Prostate gland (tissue), 2 donors: ENCODE measurements around the gene TIGD2. TPM values are rescaled to one million over a fixed set of nuclear protein-coding genes. Genes with fewer than 3 reads are reported as not detected.

Experiments used
- DNase-seq: peaks from one replicate; pipeline ENCODE4 v3.0.0-alpha.2; 2019; ENCODE audit warnings: low spot score
- H3K27ac ChIP-seq, 2 donors: fragments of 200-600 bp; sonication (generic); 2 replicates each; pipeline ENCODE4 v1.5.1; 2017 to 2019
- H3K27me3 ChIP-seq: fragments of 200-600 bp; sonication (generic); replicated peaks from 2 replicates; pipeline ENCODE4 v1.5.1; 2019; ENCODE audit not compliant: insufficient read depth
- H3K36me3 ChIP-seq, 2 donors: fragments of 200-600 bp; sonication (generic); 1 replicate in 1 of 2; 2 replicates in 1 of 2; pipeline versions ENCODE4 v1.5.1 to v1.8.1; 2017 to 2019
- H3K4me1 ChIP-seq: fragments of 200-600 bp; sonication (generic); replicated peaks from 2 replicates; pipeline ENCODE4 v1.5.1; 2019
- H3K4me3 ChIP-seq, 2 donors: fragments of 200-600 bp; sonication (generic); 2 replicates each; pipeline ENCODE4 v1.5.1; 2017 to 2019
- H3K9me3 ChIP-seq: fragments of 200-600 bp; sonication (generic); 2 replicates; pipeline ENCODE4 v1.5.1; 2017
- POLR2A ChIP-seq: fragments of 450-650 bp; IDR thresholded peaks from one replicate; pipeline ENCODE4 v1.6.1; 2016; ENCODE audit warnings: antibody characterized with exemption, mild to moderate bottlenecking
- POLR2AphosphoS5 ChIP-seq: sonication (generic); formaldehyde crosslinking; IDR thresholded peaks from one replicate; pipeline ENCODE4 v1.6.1; 2017; ENCODE audit warnings: antibody characterized with exemption
- WGBS: methylation state at CpG from one replicate; pipeline ENCODE4 v1.1.5; 2018; 5-methylcytosine and 5-hydroxymethylcytosine counted together
- intact Hi-C: fragments of 100-400 bp; cut with DNase I; formaldehyde crosslinking; loops from one replicate; pipeline ENCODE4 v1.14.2; 2022
- total RNA-seq, 2 donors: library from RNA; depleted of rRNA; stranded (reverse); fragments of >200 nt; gene quantifications; one replicate each; pipeline ENCODE4 v1.1.0, GENCODE V29; 2016
- TF ChIP-seq, protein P1 (sequence below), 4 experiments: fragments of 200-600 bp in 2 of 4; fragments of 450-650 bp in 2 of 4; sonication (generic) in 2 of 4; IDR thresholded peaks; 1 replicate in 3 of 4; 2 replicates in 1 of 4; pipeline ENCODE4 v1.5.1; 2016 to 2019; ENCODE audit warnings: antibody characterized with exemption in 4 of 4, mild to moderate bottlenecking in 2 of 4, moderate library complexity in 2 of 4

Gene TIGD2
- total RNA-seq, 2 donors from 2014 or later = 8.6 to 8.7 TPM

DNA sequence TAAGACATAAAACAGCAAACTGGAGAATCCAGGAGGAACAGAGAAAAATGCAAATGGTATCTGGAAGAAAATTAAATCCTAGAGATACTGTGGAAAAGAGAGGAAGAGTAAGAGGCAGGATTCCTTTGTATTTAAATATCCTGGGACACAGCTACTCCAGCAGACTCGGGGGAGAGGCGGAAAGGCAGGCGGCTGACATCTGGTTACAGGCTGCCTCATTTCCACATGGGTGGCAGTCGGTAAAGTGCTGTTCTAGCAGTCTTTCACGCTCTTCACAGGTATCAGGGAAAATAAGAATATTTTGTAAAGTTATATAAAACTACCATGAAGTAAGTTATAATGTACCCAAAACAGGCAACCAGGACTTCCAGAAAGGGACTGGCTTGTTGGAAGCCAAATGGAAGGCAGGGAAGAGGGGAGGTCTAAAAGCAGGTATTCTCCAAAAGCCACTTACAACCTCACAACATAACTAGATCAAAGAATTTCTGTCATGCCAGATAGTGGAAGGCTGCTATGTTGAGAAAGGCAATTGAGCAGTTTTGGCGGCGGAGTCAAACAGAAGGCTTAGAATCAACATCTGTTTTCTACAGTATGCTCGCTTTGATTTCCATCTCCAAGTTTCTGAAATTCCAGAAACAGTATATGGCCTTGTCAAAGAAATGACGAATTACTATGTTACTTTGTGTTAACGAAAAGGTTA, 1.3 kb upstream of the TIGD2 start:
- TF ChIP-seq POLR2AphosphoS5 = no peak
- TF ChIP-seq, protein P1, sequence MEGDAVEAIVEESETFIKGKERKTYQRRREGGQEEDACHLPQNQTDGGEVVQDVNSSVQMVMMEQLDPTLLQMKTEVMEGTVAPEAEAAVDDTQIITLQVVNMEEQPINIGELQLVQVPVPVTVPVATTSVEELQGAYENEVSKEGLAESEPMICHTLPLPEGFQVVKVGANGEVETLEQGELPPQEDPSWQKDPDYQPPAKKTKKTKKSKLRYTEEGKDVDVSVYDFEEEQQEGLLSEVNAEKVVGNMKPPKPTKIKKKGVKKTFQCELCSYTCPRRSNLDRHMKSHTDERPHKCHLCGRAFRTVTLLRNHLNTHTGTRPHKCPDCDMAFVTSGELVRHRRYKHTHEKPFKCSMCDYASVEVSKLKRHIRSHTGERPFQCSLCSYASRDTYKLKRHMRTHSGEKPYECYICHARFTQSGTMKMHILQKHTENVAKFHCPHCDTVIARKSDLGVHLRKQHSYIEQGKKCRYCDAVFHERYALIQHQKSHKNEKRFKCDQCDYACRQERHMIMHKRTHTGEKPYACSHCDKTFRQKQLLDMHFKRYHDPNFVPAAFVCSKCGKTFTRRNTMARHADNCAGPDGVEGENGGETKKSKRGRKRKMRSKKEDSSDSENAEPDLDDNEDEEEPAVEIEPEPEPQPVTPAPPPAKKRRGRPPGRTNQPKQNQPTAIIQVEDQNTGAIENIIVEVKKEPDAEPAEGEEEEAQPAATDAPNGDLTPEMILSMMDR (IDR thresholded peaks at IDR 0.05) = no peak
- peak overlapping the region in 1 of 2 donors; percentile 84 for H3K27ac ChIP-seq
- peak overlapping the region; percentile 74 to 75 for H3K4me3 ChIP-seq
- intact Hi-C loops = loop anchor here (2.0 to 5.0 kb wide), 2 partner anchors 53 to 293 kb away; partner anchors contain the start of gene FAM13A
- H3K27me3 ChIP-seq = no peaks in the 10 kb centered on the region
- no peaks in the 10 kb centered on the region for H3K36me3 ChIP-seq
- no peaks in the 10 kb centered on the region for H3K9me3 ChIP-seq
- no peaks in the 10 kb centered on the region for H3K4me1 ChIP-seq
- DNase-seq = no peak
- WGBS = 39% methylated on average over 10 of the region's 10 CpGs

DNA sequence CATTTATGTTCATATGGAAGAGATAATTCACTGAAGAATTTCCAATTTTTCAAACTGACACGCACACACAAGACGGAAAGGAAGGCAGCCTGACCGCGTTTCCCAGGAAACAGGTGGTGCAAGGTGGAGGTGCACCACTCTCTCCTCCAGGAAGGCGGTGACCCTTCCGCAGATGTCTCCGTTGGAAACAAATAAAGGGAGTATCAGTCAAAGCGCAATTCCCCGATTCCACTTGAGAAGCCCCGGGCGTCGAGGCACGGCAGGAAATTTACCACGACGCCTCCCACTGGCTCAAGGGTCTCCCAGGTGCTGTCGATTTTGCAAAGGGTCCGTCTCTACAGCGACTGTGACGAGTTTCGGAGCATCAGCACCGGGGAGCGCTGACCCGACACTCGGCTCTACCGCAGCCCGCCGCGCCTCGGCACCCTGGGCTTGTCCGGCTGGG, 770 bp upstream of the TIGD2 start:
- WGBS = 1% methylated on average over 30 of the region's 30 CpGs
- no peak for DNase-seq
- no peaks in the 10 kb centered on the region for H3K36me3 ChIP-seq

DNA sequence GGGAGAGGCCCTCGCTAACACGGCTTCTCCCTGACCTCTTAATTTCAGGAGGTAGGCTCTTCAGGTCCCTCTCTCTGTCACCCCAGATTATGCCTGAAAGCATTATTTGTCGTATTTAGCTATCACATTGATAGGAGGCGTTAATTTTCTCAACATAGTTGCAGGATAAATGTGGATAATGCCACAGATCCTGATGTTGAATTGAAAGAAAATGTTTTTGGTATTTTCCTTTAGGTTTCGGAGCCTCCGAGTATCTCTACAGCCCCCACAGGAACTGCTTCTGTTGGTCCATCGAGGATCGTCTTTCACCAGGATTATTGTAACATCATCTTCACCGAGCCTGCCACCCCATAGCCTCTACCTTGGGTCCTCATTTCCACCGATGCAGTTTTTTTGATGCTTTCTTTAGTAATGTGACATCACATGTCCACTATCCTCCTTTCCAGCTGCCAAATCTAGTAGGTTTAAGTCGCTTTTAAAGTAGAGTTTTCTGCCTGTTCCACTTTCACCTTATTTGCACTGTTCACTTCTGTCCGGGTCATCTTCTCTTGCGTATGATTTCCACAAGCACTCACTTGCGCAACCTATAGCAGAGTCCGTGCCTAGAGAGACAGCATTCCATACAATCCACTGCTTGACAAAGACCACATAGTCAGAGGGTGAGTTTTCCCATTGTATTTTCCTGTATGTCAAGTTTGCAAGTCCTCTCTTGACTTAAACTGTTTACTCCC, 665 bp downstream of the TIGD2 start:
- H3K27ac ChIP-seq = peak overlapping the region; percentile 84 to 87
- no peaks in the 10 kb centered on the region for H3K9me3 ChIP-seq
- intact Hi-C loops = loop anchor here (2.0 to 5.0 kb wide), 2 partner anchors 55 to 295 kb away; partner anchors contain the start of gene FAM13A
- peak; percentile 73 for DNase-seq
- H3K4me3 ChIP-seq = peak overlapping the region; percentile 74 to 75
- H3K27me3 ChIP-seq = no peaks in the 10 kb centered on the region
- WGBS = 23% methylated on average over 15 of the region's 15 CpGs
- H3K36me3 ChIP-seq = no peaks in the 10 kb centered on the region
- TF ChIP-seq, protein P1 (IDR thresholded peaks at IDR 0.05) = no peak
- no peak for TF ChIP-seq POLR2A
- TF ChIP-seq POLR2AphosphoS5 = peak; percentile 80
- H3K4me1 ChIP-seq = no peaks in the 10 kb centered on the region

More for the DNA sequence above, 770 bp upstream of the TIGD2 start:
- peak overlapping the region; percentile 74 to 75 for H3K4me3 ChIP-seq
- no peaks in the 10 kb centered on the region for H3K4me1 ChIP-seq
- H3K27me3 ChIP-seq = no peaks in the 10 kb centered on the region
- intact Hi-C loops = loop anchor here (2.0 to 5.0 kb wide), 2 partner anchors 54 to 293 kb away; partner anchors contain the start of gene FAM13A
- H3K9me3 ChIP-seq = no peaks in the 10 kb centered on the region
- TF ChIP-seq POLR2AphosphoS5 (no peak), POLR2A (no peak)
- TF ChIP-seq, protein P1 (IDR thresholded peaks at IDR 0.05) = no peak
- peak overlapping the region; percentile 84 to 87 for H3K27ac ChIP-seq

DNA sequence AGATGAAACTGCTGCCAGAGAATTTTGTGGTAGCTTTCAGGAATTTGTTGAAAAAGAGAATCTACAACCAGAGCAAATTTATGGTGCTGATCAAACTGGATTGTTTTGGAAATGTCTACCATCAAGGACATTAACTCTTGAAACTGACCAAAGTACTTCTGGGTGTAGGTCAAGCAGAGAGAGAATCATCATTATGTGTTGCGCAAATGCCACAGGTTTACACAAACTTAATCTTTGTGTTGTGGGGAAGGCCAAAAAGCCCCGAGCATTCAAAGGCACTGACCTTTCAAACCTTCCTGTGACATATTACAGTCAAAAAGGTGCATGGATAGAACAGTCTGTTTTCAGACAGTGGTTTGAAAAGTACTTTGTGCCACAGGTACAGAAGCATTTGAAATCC, 2.1 kb downstream of the TIGD2 start:
- Histone ChIP-seq H3K27ac (no peak overlapping the region), H3K9me3 (no peaks in the 10 kb centered on the region), H3K36me3 (no peaks in the 10 kb centered on the region), H3K4me3 (no peak overlapping the region), H3K27me3 (no peaks in the 10 kb centered on the region), H3K4me1 (no peaks in the 10 kb centered on the region)
- intact Hi-C loops = loop anchor here (5.0 kb wide), 1 partner anchor 296 kb away; no protein-coding TSS in a partner anchor
- no peak for DNase-seq
- WGBS = 97% methylated on average over 2 of the region's 2 CpGs
- TF ChIP-seq, protein P1 (IDR thresholded peaks at IDR 0.05) = no peak
- TF ChIP-seq POLR2A = no peak
- no peak for TF ChIP-seq POLR2AphosphoS5
